NCI-H1694 treated with DMSO at 0.1 percent for 48 hours (cell line): ENCODE measurements around the gene SPNS1.

Experiments used
- DNase-seq: peaks from one replicate; lab custom pipeline; 2025; lab: John Stamatoyannopoulos, UW

Gene SPNS1

DNA sequence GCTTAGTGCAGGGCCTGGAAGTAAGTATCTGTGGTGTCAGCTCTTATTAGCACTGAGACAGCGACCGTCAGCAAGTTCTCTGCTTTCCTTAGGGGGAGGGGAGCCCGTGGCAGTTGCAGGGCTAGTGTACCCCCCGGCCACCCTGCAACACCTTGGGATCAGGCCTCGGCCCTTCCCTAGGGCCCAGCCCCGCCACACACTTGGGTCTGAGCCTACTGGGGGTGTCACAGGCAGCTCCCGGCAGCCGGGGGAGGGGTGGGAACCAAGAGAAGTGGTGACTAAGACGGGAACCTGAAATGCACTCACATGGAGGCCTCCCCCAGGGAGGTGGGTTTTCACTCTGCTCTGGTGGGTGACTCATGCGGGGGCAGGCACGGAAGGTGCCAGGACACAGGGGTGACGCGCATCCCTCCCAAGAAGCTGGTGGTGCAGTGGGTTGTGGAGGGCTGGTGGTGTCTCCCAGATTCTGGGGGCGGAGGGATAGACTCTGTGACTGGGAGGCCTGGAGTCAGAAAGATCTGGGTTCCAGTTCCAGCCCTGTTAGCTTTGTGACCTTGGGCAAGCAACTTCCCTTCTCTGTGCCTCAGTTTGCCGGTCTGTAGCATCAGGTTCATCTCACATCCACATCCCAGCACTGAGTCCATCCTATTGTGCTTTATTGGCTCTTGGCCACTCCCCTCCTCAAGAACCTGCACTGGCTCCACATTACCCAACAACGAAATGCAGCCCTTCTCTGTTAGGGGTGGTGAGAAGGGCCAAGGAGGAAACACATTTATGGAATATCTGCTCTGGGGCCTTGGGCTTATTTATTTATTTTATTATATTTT, 54.8 kb downstream of the SPNS1 start:
- DNase-seq, result no peak

- DNase-seq, result no peak
Measured at GRCh38 chr16:29030086-29030840, 55.7 kb downstream of the SPNS1 start.
